K562 (cell line): ENCODE data around the gene SLC48A1. TPM values are rescaled to one million over a fixed set of nuclear protein-coding genes. Genes with fewer than 3 reads are reported as not detected.
A peak's percentile ranks its signal among the peaks of the same experiment; 100 is the strongest.

Experiments
- CEBPG ChIP-seq, 3 experiments: fragments of 200-800 bp in 1 of 3; sonication (Bioruptor generic) in 1 of 3; sonication (generic) in 1 of 3; formaldehyde crosslinking in 1 of 3; IDR thresholded peaks in 2 of 3; conservative IDR thresholded peaks in 1 of 3; 2 replicates each; pipeline versions ENCODE4 v1.6.1 to v1.8.0; 2016 to 2022; ENCODE audit warnings: missing compliant biosample characterization in 2 of 3, missing genetic modification characterization in 2 of 3, mild to moderate bottlenecking in 1 of 3, missing genetic modification reagents in 1 of 3
- CSDE1 ChIP-seq, 2 experiments: fragments of 450-650 bp; IDR thresholded peaks; 2 replicates each; pipeline ENCODE4 v1.6.1; 2016; ENCODE audit warnings: mild to moderate bottlenecking in 1 of 2
- LARP7 ChIP-seq: fragments of 450-650 bp; IDR thresholded peaks from 2 replicates; pipeline ENCODE4 v1.6.1; 2016
- NEUROD1 ChIP-seq: fragments of 150-350 bp; IDR thresholded peaks from 2 replicates; pipeline ENCODE4 v1.6.1; 2014; ENCODE audit warnings: borderline replicate concordance, low read length, low read depth; ENCODE audit not compliant: partially characterized antibody
- POLR2A ChIP-seq: fragments of 450-650 bp; conservative IDR thresholded peaks from 2 replicates; pipeline ENCODE4 v1.6.1; 2016
- PREB ChIP-seq: sonication (generic); formaldehyde crosslinking; IDR thresholded peaks from 2 replicates; pipeline ENCODE4 v1.8.1; 2023; ENCODE audit warnings: mild to moderate bottlenecking, missing genetic modification reagents
- RHOXF2B ChIP-seq: fragments of 250-450 bp; sonication (Bioruptor Pico); conservative IDR thresholded peaks from 2 replicates; pipeline ENCODE4 v1.5.1; 2021
- RUNX1 ChIP-seq: sonication (generic); IDR thresholded peaks from 2 replicates; pipeline ENCODE4 v1.6.1; 2016; ENCODE audit warnings: antibody characterized with exemption, low read depth
- SIX5 ChIP-seq, 2 experiments: IDR thresholded peaks; 2 replicates each; pipeline ENCODE4 v1.6.1; 2011; ENCODE audit warnings: low read length in 2 of 2, borderline replicate concordance in 1 of 2, low read depth in 1 of 2, mild to moderate bottlenecking in 1 of 2, moderate library complexity in 1 of 2; ENCODE audit not compliant: insufficient read depth in 1 of 2
- SRSF7 ChIP-seq: fragments of 200-400 bp; formaldehyde crosslinking; optimal IDR thresholded peaks from 2 replicates; pipeline ENCODE3; 2017; ENCODE audit warnings: mild to moderate bottlenecking, low read depth, low read length
- TRIM24 ChIP-seq, 2 experiments: fragments of 450-650 bp; IDR thresholded peaks; 2 replicates each; pipeline ENCODE4 v1.6.1; 2016
- ZBTB12 ChIP-seq: fragments of 250-450 bp; sonication (Bioruptor Pico); IDR thresholded peaks from 2 replicates; pipeline ENCODE4 v1.4.0; 2020
- ZBTB40 ChIP-seq, 2 experiments: fragments of 450-650 bp in 1 of 2; sonication (generic) in 1 of 2; formaldehyde crosslinking in 1 of 2; IDR thresholded peaks; 2 replicates each; pipeline versions ENCODE4 v1.7.1 to v1.9.0; 2016 to 2022; ENCODE audit warnings: inconsistent platforms in 1 of 2, mild to moderate bottlenecking in 1 of 2, missing genetic modification reagents in 1 of 2
- ZNF253 ChIP-seq: fragments of 250-450 bp; sonication (Bioruptor Pico); conservative IDR thresholded peaks from 2 replicates; pipeline ENCODE4 v1.6.1; 2021; ENCODE audit warnings: mild to moderate bottlenecking
- ZNF445 ChIP-seq: fragments of 250-450 bp; sonication (Bioruptor Pico); IDR thresholded peaks from 2 replicates; pipeline ENCODE4 v1.4.0; 2020; ENCODE audit warnings: low read depth, mild to moderate bottlenecking, moderate library complexity
- ZNF507 ChIP-seq: conservative IDR thresholded peaks from 2 replicates; pipeline ENCODE4 v1.6.1; 2017; ENCODE audit warnings: missing genetic modification characterization, missing compliant biosample characterization
- ZNF75A ChIP-seq: fragments of 450-650 bp; formaldehyde crosslinking; IDR thresholded peaks from 2 replicates; pipeline ENCODE4 v1.4.0; 2020; ENCODE audit warnings: mild to moderate bottlenecking
- ZNF76 ChIP-seq: fragments of 250-450 bp; sonication (Bioruptor Pico); IDR thresholded peaks from 2 replicates; pipeline ENCODE4 v1.4.0; 2020; ENCODE audit warnings: mild to moderate bottlenecking, moderate library complexity, borderline replicate concordance
- polyA plus RNA-seq, 8 experiments: library from polyadenylated mRNA; depleted of rRNA in 4 of 8; stranded (reverse) in 5 of 8; unstranded in 3 of 8; fragments of >200 nt; fragmentation: Nextera tagmentation in 2 of 8; fragmentation: Illumina TruSeq in 1 of 8; extraction: Ambion mirVana in 2 of 8; extraction: Trizol in 1 of 8; gene quantifications; 2 replicates each; pipeline versions ENCODE4 v1.2.1 to v1.2.3, GENCODE V29; 2011 to 2014; ENCODE audit warnings: inconsistent platforms in 1 of 8, missing spikeins in 1 of 8
- total RNA-seq, 7 experiments: library from RNA; depleted of rRNA in 6 of 7; stranded (reverse); fragments of >200 nt in 6 of 7; fragmentation: Illumina TruSeq in 2 of 7; extraction: Trizol in 2 of 7; gene quantifications; 2 replicates each; pipeline versions ENCODE4 v1.2.1 to v1.2.3, GENCODE V29; 2011 to 2021; ENCODE audit warnings: low replicate concordance in 1 of 7

The SLC48A1 gene
- total and polyA plus RNA-seq, 9 of the 15 experiments (the other 6 are each of a cell fraction or from before 2014, with no cell fraction given) = 10.7 to 37.5 (median 18.7) TPM

GRCh38 chr12:47828976-47829482 lies 56.0 kb downstream of the SLC48A1 start (continued):
- no peak for TF ChIP-seq RUNX1
- TF ChIP-seq SIX5 (IDR thresholded peaks at IDR 0.05; ENCODE audit: borderline replicate concordance in 1 of 2, insufficient read depth in 1 of 2, low read depth in 1 of 2, low read length in 2 of 2) = no peak
- no peak for TF ChIP-seq TRIM24 (IDR thresholded peaks at IDR 0.05)
- TF ChIP-seq ZBTB12 (CRISPR knock-in tag) = no peak
- peak; percentile 68 for TF ChIP-seq POLR2A
- no peak for TF ChIP-seq RHOXF2B (CRISPR knock-in tag)
- no peak for TF ChIP-seq ZNF507 (tag)
- no peak for TF ChIP-seq LARP7
- TF ChIP-seq ZNF445 (CRISPR knock-in tag) = no peak
- TF ChIP-seq ZNF75A (CRISPR knock-in tag) = no peak
- no peak for TF ChIP-seq ZNF253 (CRISPR knock-in tag)
- TF ChIP-seq CSDE1 (IDR thresholded peaks at IDR 0.05) = no peak
- TF ChIP-seq SRSF7 = no peak
- no peak for TF ChIP-seq CEBPG (CRISPR knock-in tag; IDR thresholded peaks at IDR 0.05)
- no peak for TF ChIP-seq CEBPG (tag; conservative IDR thresholded peaks at IDR 0.05 in 1 of 2, IDR thresholded peaks at IDR 0.05 in 1 of 2)
- 0 out of 2 replicates have a peak, but pooled peaks have one; percentile 39 for TF ChIP-seq ZBTB40 (IDR thresholded peaks at IDR 0.05)
- no peak for TF ChIP-seq ZBTB40 (CRISPR knock-in tag; IDR thresholded peaks at IDR 0.05)
- TF ChIP-seq PREB (CRISPR knock-in tag) = no peak
- no peak for TF ChIP-seq ZNF76 (CRISPR knock-in tag)
- no peak for TF ChIP-seq NEUROD1
